ENCODE data around the gene NARS2.

DNA sequence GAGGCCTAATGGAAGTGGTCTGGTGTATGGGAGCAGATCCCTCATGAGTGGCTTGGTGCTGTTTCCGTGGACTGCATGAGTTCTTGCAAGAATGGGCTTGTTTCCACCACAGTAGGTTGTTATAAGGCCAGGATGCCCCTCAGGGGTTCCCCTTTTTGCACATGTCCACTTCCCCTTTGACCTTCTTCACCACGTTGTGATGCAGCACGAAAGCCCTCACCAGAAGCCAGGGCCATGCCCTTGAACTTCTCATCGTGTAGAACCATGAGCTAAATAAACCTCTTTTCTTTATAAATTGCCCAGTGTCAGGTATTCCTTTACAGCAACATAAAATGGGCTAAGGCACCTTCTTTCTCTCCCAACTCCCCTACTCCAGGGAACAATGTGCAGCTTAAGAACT, 2.8 kb upstream of the NARS2 start:
- TF ChIP-seq, protein P1, sequence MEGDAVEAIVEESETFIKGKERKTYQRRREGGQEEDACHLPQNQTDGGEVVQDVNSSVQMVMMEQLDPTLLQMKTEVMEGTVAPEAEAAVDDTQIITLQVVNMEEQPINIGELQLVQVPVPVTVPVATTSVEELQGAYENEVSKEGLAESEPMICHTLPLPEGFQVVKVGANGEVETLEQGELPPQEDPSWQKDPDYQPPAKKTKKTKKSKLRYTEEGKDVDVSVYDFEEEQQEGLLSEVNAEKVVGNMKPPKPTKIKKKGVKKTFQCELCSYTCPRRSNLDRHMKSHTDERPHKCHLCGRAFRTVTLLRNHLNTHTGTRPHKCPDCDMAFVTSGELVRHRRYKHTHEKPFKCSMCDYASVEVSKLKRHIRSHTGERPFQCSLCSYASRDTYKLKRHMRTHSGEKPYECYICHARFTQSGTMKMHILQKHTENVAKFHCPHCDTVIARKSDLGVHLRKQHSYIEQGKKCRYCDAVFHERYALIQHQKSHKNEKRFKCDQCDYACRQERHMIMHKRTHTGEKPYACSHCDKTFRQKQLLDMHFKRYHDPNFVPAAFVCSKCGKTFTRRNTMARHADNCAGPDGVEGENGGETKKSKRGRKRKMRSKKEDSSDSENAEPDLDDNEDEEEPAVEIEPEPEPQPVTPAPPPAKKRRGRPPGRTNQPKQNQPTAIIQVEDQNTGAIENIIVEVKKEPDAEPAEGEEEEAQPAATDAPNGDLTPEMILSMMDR (IDR thresholded peaks at IDR 0.05; ENCODE audit: low read length) = no peak
- TF ChIP-seq EZH2 (optimal IDR thresholded peaks at IDR 0.05; ENCODE audit: low read depth, low read length) = no peak
